MG63 (cell line): Measurements from ENCODE around the gene NECTIN1. TPM values are rescaled to one million over a fixed set of nuclear protein-coding genes. Genes with fewer than 3 reads are reported as not detected.

ENCODE experiments used
- DNase-seq: peaks from one replicate; pipeline ENCODE4 v3.0.0-alpha.2; 2020
- H3K27me3 ChIP-seq: fragments of 250-450 bp; sonication (Bioruptor Pico); 2 replicates; pipeline ENCODE4 v1.5.1; 2020; ENCODE audit warnings: mild to moderate bottlenecking, moderate library complexity
- H3K36me3 ChIP-seq: fragments of 250-450 bp; sonication (Bioruptor Pico); 2 replicates; pipeline ENCODE4 v1.5.1; 2020; ENCODE audit warnings: mild to moderate bottlenecking, moderate library complexity
- H3K4me3 ChIP-seq: fragments of 250-450 bp; sonication (Bioruptor Pico); 2 replicates; pipeline ENCODE4 v1.5.1; 2020; ENCODE audit warnings: mild to moderate bottlenecking, moderate library complexity
- H3K9me3 ChIP-seq: fragments of 250-450 bp; sonication (Bioruptor Pico); 2 replicates; pipeline ENCODE4 v1.5.1; 2020; ENCODE audit warnings: mild to moderate bottlenecking, moderate library complexity
- total RNA-seq: library from RNA; depleted of rRNA; stranded (reverse); fragments of >200 nt; shearing (Covaris generic); gene quantifications from 2 replicates; pipeline ENCODE4 v1.2.3, GENCODE V29; 2014; ENCODE audit warnings: low replicate concordance

The NECTIN1 gene
- total RNA-seq, 1 experiment from 2014 or later: 5.3 TPM

GRCh38 chr11:119723952-119724325 lies 5.1 kb downstream of the NECTIN1 start:
- no peaks in the 10 kb centered on the region for H3K9me3 ChIP-seq
- no peaks in the 10 kb centered on the region for H3K36me3 ChIP-seq
- no peaks in the 10 kb centered on the region for H3K27me3 ChIP-seq
- no peak overlapping the region for H3K4me3 ChIP-seq
- DNase-seq: no peak

GRCh38 chr11:119723243-119723951 lies 5.6 kb downstream of the NECTIN1 start:
- H3K36me3 ChIP-seq: no peaks in the 10 kb centered on the region
- no peak overlapping the region for H3K4me3 ChIP-seq
- DNase-seq: no peak

GRCh38 chr11:119722281-119722794 lies 6.7 kb downstream of the NECTIN1 start:
- DNase-seq: no peak
- no peaks in the 10 kb centered on the region for H3K36me3 ChIP-seq
- no peaks in the 10 kb centered on the region for H3K27me3 ChIP-seq

More at GRCh38 chr11:119723243-119723951, 5.6 kb downstream of the NECTIN1 start:
- H3K9me3 ChIP-seq: no peaks in the 10 kb centered on the region
- H3K27me3 ChIP-seq: no peaks in the 10 kb centered on the region

GRCh38 chr11:119721129-119722120 lies 7.6 kb downstream of the NECTIN1 start:
- H3K27me3 ChIP-seq: no peaks in the 10 kb centered on the region
- no peaks in the 10 kb centered on the region for H3K36me3 ChIP-seq
- peak; percentile 69 for DNase-seq
- no peaks in the 10 kb centered on the region for H3K9me3 ChIP-seq
- no peak overlapping the region for H3K4me3 ChIP-seq

More at GRCh38 chr11:119722281-119722794, 6.7 kb downstream of the NECTIN1 start:
- H3K4me3 ChIP-seq: no peak overlapping the region
- no peaks in the 10 kb centered on the region for H3K9me3 ChIP-seq

GRCh38 chr11:119720311-119720913 lies 8.6 kb downstream of the NECTIN1 start:
- no peak overlapping the region for H3K4me3 ChIP-seq
- no peaks in the 10 kb centered on the region for H3K27me3 ChIP-seq
- no peak for DNase-seq
- H3K9me3 ChIP-seq: no peaks in the 10 kb centered on the region
- H3K36me3 ChIP-seq: no peaks in the 10 kb centered on the region

- Histone ChIP-seq H3K27me3 (no peaks in the 10 kb centered on the region), H3K36me3 (no peaks in the 10 kb centered on the region), H3K9me3 (no peaks in the 10 kb centered on the region), H3K4me3 (no peak overlapping the region)
- DNase-seq: no peak
Measured at GRCh38 chr11:119717839-119718534, 11.0 kb downstream of the NECTIN1 start.

- no peaks in the 10 kb centered on the region for H3K9me3 ChIP-seq
- DNase-seq: no peak
- H3K36me3 ChIP-seq: no peaks in the 10 kb centered on the region
- H3K4me3 ChIP-seq: no peak overlapping the region
- H3K27me3 ChIP-seq: no peaks in the 10 kb centered on the region
Measured at GRCh38 chr11:119716582-119717498, 12.2 kb downstream of the NECTIN1 start.

- H3K36me3 ChIP-seq: no peaks in the 10 kb centered on the region
- no peaks in the 10 kb centered on the region for H3K9me3 ChIP-seq
- H3K27me3 ChIP-seq: no peaks in the 10 kb centered on the region
- DNase-seq: no peak
- no peak overlapping the region for H3K4me3 ChIP-seq
Measured at GRCh38 chr11:119714590-119714989, 14.4 kb downstream of the NECTIN1 start.

- Histone ChIP-seq H3K27me3 (no peaks in the 10 kb centered on the region), H3K36me3 (no peaks in the 10 kb centered on the region), H3K9me3 (no peaks in the 10 kb centered on the region), H3K4me3 (no peak overlapping the region)
- DNase-seq: no peak
Measured at GRCh38 chr11:119714189-119714588, 14.8 kb downstream of the NECTIN1 start.

GRCh38 chr11:119713359-119714040 lies 15.5 kb downstream of the NECTIN1 start:
- Histone ChIP-seq H3K27me3 (no peaks in the 10 kb centered on the region), H3K4me3 (no peak overlapping the region), H3K9me3 (no peaks in the 10 kb centered on the region), H3K36me3 (no peaks in the 10 kb centered on the region)
- DNase-seq: no peak

- DNase-seq: no peak
- Histone ChIP-seq H3K4me3 (no peak overlapping the region), H3K9me3 (no peaks in the 10 kb centered on the region), H3K36me3 (no peaks in the 10 kb centered on the region), H3K27me3 (no peaks in the 10 kb centered on the region)
Measured at GRCh38 chr11:119712459-119713358, 16.3 kb downstream of the NECTIN1 start.

GRCh38 chr11:119712006-119712405 lies 17.0 kb downstream of the NECTIN1 start:
- Histone ChIP-seq H3K27me3 (no peaks in the 10 kb centered on the region), H3K9me3 (no peaks in the 10 kb centered on the region), H3K36me3 (no peaks in the 10 kb centered on the region), H3K4me3 (no peak overlapping the region)
- no peak for DNase-seq

GRCh38 chr11:119711476-119711875 lies 17.5 kb downstream of the NECTIN1 start:
- no peak for DNase-seq
- Histone ChIP-seq H3K27me3 (no peaks in the 10 kb centered on the region), H3K4me3 (no peak overlapping the region), H3K9me3 (no peaks in the 10 kb centered on the region), H3K36me3 (no peaks in the 10 kb centered on the region)

- Histone ChIP-seq H3K36me3 (no peaks in the 10 kb centered on the region), H3K27me3 (no peaks in the 10 kb centered on the region), H3K4me3 (no peak overlapping the region), H3K9me3 (no peaks in the 10 kb centered on the region)
- no peak for DNase-seq
Measured at GRCh38 chr11:119710417-119710816, 18.6 kb downstream of the NECTIN1 start.
